ENCODE results near the gene IQSEC1.

DNA sequence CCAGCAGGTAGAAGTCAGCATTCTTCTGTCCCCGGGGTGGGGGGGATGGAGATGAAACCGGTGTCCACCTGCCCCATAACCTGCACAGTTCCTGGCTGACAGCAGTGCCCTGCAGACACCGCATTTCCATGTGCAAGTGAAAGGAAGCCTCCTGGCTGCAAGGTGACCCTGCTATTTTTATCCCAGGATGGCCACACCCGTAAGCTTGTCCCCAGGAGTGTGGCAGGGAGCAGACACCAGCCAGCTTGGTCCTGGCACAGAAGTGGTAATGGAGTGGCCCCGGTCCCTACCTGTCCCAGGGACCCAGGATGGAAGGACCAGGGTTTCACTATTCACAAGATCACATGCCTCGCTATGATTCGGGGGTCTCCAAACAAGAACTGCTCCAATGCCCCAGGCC is 146.6 kb downstream of the IQSEC1 start:
- TF ChIP-seq, protein P1, sequence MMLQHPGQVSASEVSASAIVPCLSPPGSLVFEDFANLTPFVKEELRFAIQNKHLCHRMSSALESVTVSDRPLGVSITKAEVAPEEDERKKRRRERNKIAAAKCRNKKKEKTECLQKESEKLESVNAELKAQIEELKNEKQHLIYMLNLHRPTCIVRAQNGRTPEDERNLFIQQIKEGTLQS (IDR thresholded peaks at IDR 0.05) = no peak
- TF ChIP-seq TCF7L2 (IDR thresholded peaks at IDR 0.05; ENCODE audit: borderline replicate concordance, extremely low read depth, insufficient read depth, insufficient read length) (no peak), POLR2AphosphoS5 (IDR thresholded peaks at IDR 0.05; ENCODE audit: low read depth, low read length) (no peak), SP1 (IDR thresholded peaks at IDR 0.05; ENCODE audit: low read depth) (no peak), RAD21 (IDR thresholded peaks at IDR 0.05; ENCODE audit: low read depth) (no peak), SRF (IDR thresholded peaks at IDR 0.05; ENCODE audit: low read depth) (no peak), POLR2A (IDR thresholded peaks at IDR 0.05; ENCODE audit: borderline replicate concordance, extremely low read depth, insufficient read depth, insufficient read length) (no peak), EZH2 (IDR thresholded peaks at IDR 0.05) (no peak)
- TF ChIP-seq, protein P2, sequence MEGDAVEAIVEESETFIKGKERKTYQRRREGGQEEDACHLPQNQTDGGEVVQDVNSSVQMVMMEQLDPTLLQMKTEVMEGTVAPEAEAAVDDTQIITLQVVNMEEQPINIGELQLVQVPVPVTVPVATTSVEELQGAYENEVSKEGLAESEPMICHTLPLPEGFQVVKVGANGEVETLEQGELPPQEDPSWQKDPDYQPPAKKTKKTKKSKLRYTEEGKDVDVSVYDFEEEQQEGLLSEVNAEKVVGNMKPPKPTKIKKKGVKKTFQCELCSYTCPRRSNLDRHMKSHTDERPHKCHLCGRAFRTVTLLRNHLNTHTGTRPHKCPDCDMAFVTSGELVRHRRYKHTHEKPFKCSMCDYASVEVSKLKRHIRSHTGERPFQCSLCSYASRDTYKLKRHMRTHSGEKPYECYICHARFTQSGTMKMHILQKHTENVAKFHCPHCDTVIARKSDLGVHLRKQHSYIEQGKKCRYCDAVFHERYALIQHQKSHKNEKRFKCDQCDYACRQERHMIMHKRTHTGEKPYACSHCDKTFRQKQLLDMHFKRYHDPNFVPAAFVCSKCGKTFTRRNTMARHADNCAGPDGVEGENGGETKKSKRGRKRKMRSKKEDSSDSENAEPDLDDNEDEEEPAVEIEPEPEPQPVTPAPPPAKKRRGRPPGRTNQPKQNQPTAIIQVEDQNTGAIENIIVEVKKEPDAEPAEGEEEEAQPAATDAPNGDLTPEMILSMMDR (IDR thresholded peaks at IDR 0.05 in 2 of 3, conservative IDR thresholded peaks at IDR 0.05 in 1 of 3; ENCODE audit: borderline replicate concordance in 1 of 3, insufficient read depth in 1 of 3, low read depth in 2 of 3, low read length in 2 of 3) = no peak
